Hepatocyte (in vitro differentiated cells): ENCODE measurements around the gene PSMA7. TPM values are rescaled to one million over a fixed set of nuclear protein-coding genes. Genes with fewer than 3 reads are reported as not detected.

Experiments used
- DNase-seq: peaks from one replicate; pipeline ENCODE4 v3.0.0-alpha.2; 2016; ENCODE audit warnings: low spot score
- H2AFZ ChIP-seq: fragments of 200-600 bp; sonication (generic); 2 replicates; pipeline ENCODE4 v1.6.0; 2016; ENCODE audit warnings: antibody characterized with exemption, mild to moderate bottlenecking
- H3K27ac ChIP-seq: fragments of 200-600 bp; sonication (generic); 2 replicates; pipeline ENCODE4 v1.5.1; 2016; ENCODE audit warnings: mild to moderate bottlenecking
- H3K27me3 ChIP-seq: fragments of 200-600 bp; sonication (generic); 2 replicates; pipeline ENCODE4 v1.6.1; 2016
- H3K36me3 ChIP-seq: fragments of 200-600 bp; sonication (generic); replicated peaks from 2 replicates; pipeline ENCODE4 v1.5.1; 2016; ENCODE audit warnings: low read depth; ENCODE audit not compliant: insufficient read depth
- H3K4me1 ChIP-seq: fragments of 200-600 bp; sonication (generic); 2 replicates; pipeline ENCODE4 v1.5.1; 2016; ENCODE audit warnings: mild to moderate bottlenecking, moderate library complexity; ENCODE audit not compliant: insufficient read depth
- H3K4me2 ChIP-seq: fragments of 200-600 bp; sonication (generic); 2 replicates; pipeline ENCODE4 v1.6.0; 2016
- H3K4me3 ChIP-seq: fragments of 200-600 bp; sonication (generic); 2 replicates; pipeline ENCODE4 v1.5.1; 2016; ENCODE audit warnings: mild to moderate bottlenecking
- H3K79me2 ChIP-seq: fragments of 200-600 bp; sonication (generic); 2 replicates; pipeline ENCODE4 v1.6.0; 2017; ENCODE audit warnings: mild to moderate bottlenecking
- H3K9me2 ChIP-seq: fragments of 200-600 bp; sonication (generic); replicated peaks from 2 replicates; pipeline ENCODE4 v1.6.0; 2017; ENCODE audit warnings: mild to moderate bottlenecking; ENCODE audit not compliant: insufficient read depth
- H3K9me3 ChIP-seq: fragments of 200-600 bp; sonication (generic); 2 replicates; pipeline ENCODE4 v1.5.1; 2016; ENCODE audit warnings: low read depth, mild to moderate bottlenecking
- H4K20me1 ChIP-seq: fragments of 200-600 bp; sonication (generic); 2 replicates; pipeline ENCODE4 v1.6.0; 2016; ENCODE audit warnings: mild to moderate bottlenecking; ENCODE audit not compliant: insufficient read depth, poor library complexity, severe bottlenecking
- EZH2 ChIP-seq: fragments of 200-600 bp; sonication (generic); IDR thresholded peaks from 2 replicates; pipeline ENCODE4 v1.6.1; 2016; ENCODE audit warnings: antibody characterized with exemption, mild to moderate bottlenecking, borderline replicate concordance
- EZH2phosphoT487 ChIP-seq: fragments of 200-600 bp; sonication (generic); IDR thresholded peaks from one replicate; pipeline ENCODE4 v1.6.1; 2018; ENCODE audit warnings: antibody characterized with exemption, mild to moderate bottlenecking, low read depth, moderate library complexity; ENCODE audit not compliant: unreplicated experiment, severe bottlenecking
- WGBS: methylation state at CpG from one replicate; pipeline ENCODE4 v1.1.6; 2016; ENCODE audit warnings: low lambda C conversion rate; ENCODE audit errors: missing lambda C conversion rate; 5-methylcytosine and 5-hydroxymethylcytosine counted together
- polyA plus RNA-seq: library from polyadenylated mRNA; unstranded; fragments of >200 nt; fragmentation: Nextera tagmentation; extraction: Ambion mirVana; gene quantifications from 2 replicates; pipeline ENCODE4 v1.2.1, GENCODE V29; 2016
- total RNA-seq: library from RNA; depleted of rRNA; stranded (reverse); fragments of >200 nt; gene quantifications from 2 replicates; pipeline ENCODE4 v1.2.3, GENCODE V29; 2014
- TF ChIP-seq, protein P1 (sequence below): fragments of 200-600 bp; sonication (generic); IDR thresholded peaks from 2 replicates; pipeline ENCODE4 v1.5.1; 2016; ENCODE audit warnings: antibody characterized with exemption, mild to moderate bottlenecking; ENCODE audit not compliant: poor library complexity

The PSMA7 gene
- total and polyA plus RNA-seq, 2 experiments from 2014 or later, result 277 to 408 TPM

- peak overlapping the region; percentile 50 for H3K4me2 ChIP-seq
- peaks cover 23% of the 10 kb centered on the region for H3K4me1 ChIP-seq
- H3K4me3 ChIP-seq, result no peak overlapping the region
- H3K27me3 ChIP-seq, result no peaks in the 10 kb centered on the region
- peaks cover 25% of the 10 kb centered on the region for H4K20me1 ChIP-seq
- H3K27ac ChIP-seq, result peak overlapping the region; percentile 99
- no peak for DNase-seq
- 95% methylated on average over 5 of the region's 5 CpGs for WGBS
- H3K9me2 ChIP-seq, result no peaks in the 10 kb centered on the region
- H3K79me2 ChIP-seq, result peaks cover 28% of the 10 kb centered on the region
- H2AFZ ChIP-seq, result no peak overlapping the region
- no peaks in the 10 kb centered on the region for H3K36me3 ChIP-seq
- no peaks in the 10 kb centered on the region for H3K9me3 ChIP-seq
- TF ChIP-seq, protein P1, sequence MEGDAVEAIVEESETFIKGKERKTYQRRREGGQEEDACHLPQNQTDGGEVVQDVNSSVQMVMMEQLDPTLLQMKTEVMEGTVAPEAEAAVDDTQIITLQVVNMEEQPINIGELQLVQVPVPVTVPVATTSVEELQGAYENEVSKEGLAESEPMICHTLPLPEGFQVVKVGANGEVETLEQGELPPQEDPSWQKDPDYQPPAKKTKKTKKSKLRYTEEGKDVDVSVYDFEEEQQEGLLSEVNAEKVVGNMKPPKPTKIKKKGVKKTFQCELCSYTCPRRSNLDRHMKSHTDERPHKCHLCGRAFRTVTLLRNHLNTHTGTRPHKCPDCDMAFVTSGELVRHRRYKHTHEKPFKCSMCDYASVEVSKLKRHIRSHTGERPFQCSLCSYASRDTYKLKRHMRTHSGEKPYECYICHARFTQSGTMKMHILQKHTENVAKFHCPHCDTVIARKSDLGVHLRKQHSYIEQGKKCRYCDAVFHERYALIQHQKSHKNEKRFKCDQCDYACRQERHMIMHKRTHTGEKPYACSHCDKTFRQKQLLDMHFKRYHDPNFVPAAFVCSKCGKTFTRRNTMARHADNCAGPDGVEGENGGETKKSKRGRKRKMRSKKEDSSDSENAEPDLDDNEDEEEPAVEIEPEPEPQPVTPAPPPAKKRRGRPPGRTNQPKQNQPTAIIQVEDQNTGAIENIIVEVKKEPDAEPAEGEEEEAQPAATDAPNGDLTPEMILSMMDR, result no peak
- TF ChIP-seq EZH2phosphoT487 (no peak), EZH2 (no peak)
Observed at GRCh38 chr20:62120365-62120762, 22.8 kb downstream of the PSMA7 start.

DNA sequence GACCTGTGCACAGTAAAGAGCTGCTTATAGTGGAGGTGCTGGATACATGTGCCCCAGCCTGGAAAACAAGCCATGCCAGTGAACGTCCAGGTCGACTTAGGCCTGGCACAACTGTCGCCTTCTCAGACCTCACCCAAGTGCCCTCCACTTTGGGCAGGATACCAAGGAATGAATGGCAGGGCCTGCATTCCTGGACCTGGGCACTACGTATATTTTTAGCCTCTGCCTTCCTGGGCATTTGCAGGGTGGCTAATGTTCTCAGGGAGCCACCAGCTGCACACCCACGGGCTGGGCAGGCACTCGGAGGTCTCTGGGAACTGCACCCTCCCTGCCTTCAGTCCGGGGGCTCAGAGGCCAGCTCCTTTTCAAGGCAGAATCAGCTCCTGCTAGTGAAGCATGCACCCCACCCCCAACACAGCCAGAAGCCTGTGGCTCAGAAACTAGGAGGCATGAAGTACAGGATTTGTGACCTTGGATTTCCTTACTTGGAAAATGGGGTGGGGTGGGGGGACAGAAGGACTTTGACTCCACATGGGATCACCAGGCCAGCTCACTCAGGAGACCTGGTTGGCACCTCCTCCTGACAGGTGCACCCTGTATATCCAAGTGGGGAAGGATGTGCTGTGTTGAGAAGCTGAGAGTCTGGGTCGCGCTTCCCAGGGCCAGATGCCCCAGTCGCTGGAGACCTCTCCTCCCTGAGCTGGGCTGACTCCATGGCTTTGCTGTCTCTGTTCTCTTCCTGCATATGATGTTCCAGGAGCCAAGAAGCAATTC lies 23.4 kb downstream of the PSMA7 start:
- WGBS, result 79% methylated on average over 10 of the region's 10 CpGs
- H3K27me3 ChIP-seq, result no peaks in the 10 kb centered on the region
- H3K79me2 ChIP-seq, result peaks cover 22% of the 10 kb centered on the region
- no peak overlapping the region for H2AFZ ChIP-seq
- H3K4me1 ChIP-seq, result peaks cover 23% of the 10 kb centered on the region
- TF ChIP-seq EZH2phosphoT487, result no peak
- no peak for TF ChIP-seq EZH2
- TF ChIP-seq, protein P1, result no peak
- peak overlapping the region; percentile 50 for H3K4me2 ChIP-seq
- peak; percentile 78 for DNase-seq
- H3K36me3 ChIP-seq, result no peaks in the 10 kb centered on the region
- peaks cover 19% of the 10 kb centered on the region for H4K20me1 ChIP-seq
- H3K9me3 ChIP-seq, result no peaks in the 10 kb centered on the region
- peak overlapping the region; percentile 99 for H3K27ac ChIP-seq
- H3K4me3 ChIP-seq, result no peak overlapping the region
- H3K9me2 ChIP-seq, result no peaks in the 10 kb centered on the region

DNA sequence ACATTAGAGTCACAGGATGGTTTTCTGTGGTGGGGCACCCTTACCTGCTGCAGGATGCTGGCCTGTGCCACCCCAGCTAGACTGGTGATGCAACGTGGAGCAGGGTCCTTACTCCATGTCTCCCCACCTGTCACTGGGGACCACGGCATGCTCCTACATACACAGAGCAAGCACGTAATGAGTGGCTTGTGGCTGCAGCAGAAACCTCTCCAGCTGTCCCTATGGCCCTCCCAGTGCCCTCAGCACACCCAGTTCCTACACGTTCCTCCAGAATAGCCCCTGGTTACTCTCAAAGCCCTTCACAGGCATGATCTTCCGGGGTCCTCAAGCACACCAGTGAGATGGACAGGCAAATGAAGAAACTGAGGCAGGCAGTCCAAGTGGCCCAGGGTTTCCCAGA lies 24.1 kb downstream of the PSMA7 start:
- DNase-seq, result no peak
- H3K4me1 ChIP-seq, result peaks cover 19% of the 10 kb centered on the region
- WGBS, result 84% methylated on average over 5 of the region's 5 CpGs
- H3K9me2 ChIP-seq, result no peaks in the 10 kb centered on the region
- H2AFZ ChIP-seq, result no peak overlapping the region
- no peak overlapping the region for H3K4me3 ChIP-seq
- no peak overlapping the region for H3K4me2 ChIP-seq
- H3K27ac ChIP-seq, result no peak overlapping the region
- TF ChIP-seq, protein P1, result no peak
- TF ChIP-seq EZH2phosphoT487 (no peak), EZH2 (no peak)
- no peaks in the 10 kb centered on the region for H3K36me3 ChIP-seq
- no peaks in the 10 kb centered on the region for H3K9me3 ChIP-seq
- H4K20me1 ChIP-seq, result peaks cover 12% of the 10 kb centered on the region
- H3K27me3 ChIP-seq, result no peaks in the 10 kb centered on the region
- H3K79me2 ChIP-seq, result peaks cover 16% of the 10 kb centered on the region
